Panc1 (cell line): ENCODE measurements around the gene MTHFD2L. TPM values are rescaled to one million over a fixed set of nuclear protein-coding genes. Genes with fewer than 3 reads are reported as not detected.

Experiments used
- ATAC-seq: fragments of 200-7000 bp; cut with Tn5 transposase; 2 replicates; pipeline ENCODE4 v1.9.1; 2020; ENCODE audit warnings: mild to moderate bottlenecking, moderate library complexity
- BruUV-seq: library from RNA; stranded (reverse); fragments of 400-500 nt; replicated peaks from 2 replicates; lab custom pipeline; 2021; lab: Mats Ljungman, UMichigan
- CTCF ChIA-PET: fragments of 300-600 bp; sonication (Branson Sonifier 250); formaldehyde crosslinking; loops from one replicate; lab custom pipeline; 2022; ENCODE audit warnings: antibody characterized with exemption; lab: Charles Lee
- POLR2A ChIA-PET: fragments of 300-600 bp; sonication (Branson Sonifier 250); formaldehyde crosslinking; loops from one replicate; lab custom pipeline; 2022; ENCODE audit warnings: antibody characterized with exemption; lab: Charles Lee
- DNase-seq: peaks from one replicate; pipeline ENCODE4 v3.0.0-alpha.2; 2010; ENCODE audit warnings: low read depth, low spot score
- H3K27ac ChIP-seq: 2 replicates; pipeline ENCODE4 v1.5.1; 2011; ENCODE audit warnings: mild to moderate bottlenecking, low read length, inconsistent platforms
- H3K27me3 ChIP-seq: fragments of 200-500 bp; sonication (Bioruptor generic); 2 replicates; pipeline ENCODE4 v1.6.0; 2014; ENCODE audit warnings: low read length, inconsistent platforms; ENCODE audit not compliant: control insufficient read depth, insufficient read depth
- H3K36me3 ChIP-seq: fragments of 200-500 bp; sonication (Bioruptor generic); 2 replicates; pipeline ENCODE4 v1.5.1; 2014; ENCODE audit warnings: inconsistent platforms, mild to moderate bottlenecking, low read length, moderate library complexity; ENCODE audit not compliant: control insufficient read depth, insufficient read depth
- H3K4me1 ChIP-seq: 2 replicates; pipeline ENCODE4 v1.5.1; 2011; ENCODE audit warnings: inconsistent platforms, mild to moderate bottlenecking, low read length, moderate library complexity; ENCODE audit not compliant: control insufficient read depth, insufficient read depth
- H3K4me3 ChIP-seq, 2 experiments: 2 replicates each; pipeline ENCODE4 v1.5.1; 2011 to 2012; ENCODE audit warnings: low read depth in 2 of 2, low read length in 2 of 2, mild to moderate bottlenecking in 2 of 2, inconsistent platforms in 1 of 2, moderate library complexity in 1 of 2
- H3K9me3 ChIP-seq: fragments of 200-500 bp; sonication (Bioruptor generic); 2 replicates; pipeline ENCODE4 v1.5.1; 2014; ENCODE audit warnings: low read depth, mild to moderate bottlenecking, inconsistent platforms, low read length, moderate library complexity; ENCODE audit not compliant: control insufficient read depth, insufficient read depth
- POLR2AphosphoS5 ChIP-seq: IDR thresholded peaks from 2 replicates; pipeline ENCODE4 v1.6.1; 2012; ENCODE audit warnings: mild to moderate bottlenecking, low read depth, low read length, moderate library complexity
- SIN3A ChIP-seq: IDR thresholded peaks from 2 replicates; pipeline ENCODE4 v1.6.1; 2012; ENCODE audit warnings: low read depth, mild to moderate bottlenecking, low read length, moderate library complexity, borderline replicate concordance; ENCODE audit not compliant: insufficient read depth
- TCF7L2 ChIP-seq: IDR thresholded peaks from 2 replicates; pipeline ENCODE4 v1.6.1; 2011; ENCODE audit warnings: mild to moderate bottlenecking, low read depth, low read length, inconsistent platforms
- in situ Hi-C: cut with HindIII; loops from 2 replicates; pipeline ENCODE4 v1.10.0; 2016; ENCODE audit warnings: low sequenced_read_pairs, low pct_unique_long_range_greater_than_20kb
- intact Hi-C: fragments of 100-400 bp; cut with micrococcal nuclease; formaldehyde crosslinking; loops from one replicate; pipeline ENCODE4 v1.10.0; 2022; ENCODE audit not compliant: unreplicated experiment
- total RNA-seq: library from RNA; stranded (reverse); gene quantifications from one replicate; pipeline ENCODE4 v1.2.1, GENCODE V29; 2021; ENCODE audit not compliant: unreplicated experiment
- TF ChIP-seq, protein P1 (sequence below): fragments of 450-650 bp; IDR thresholded peaks from 2 replicates; pipeline ENCODE4 v1.5.1; 2017; ENCODE audit warnings: mild to moderate bottlenecking
- TF ChIP-seq, protein P2 (sequence below), 2 experiments: IDR thresholded peaks; 2 replicates each; pipeline ENCODE4 v1.6.1; 2011 to 2012; ENCODE audit warnings: low read depth in 2 of 2, control low read depth in 1 of 2, low read length in 1 of 2, mild to moderate bottlenecking in 1 of 2, moderate library complexity in 1 of 2; ENCODE audit not compliant: insufficient read depth in 1 of 2

The MTHFD2L gene
- total RNA-seq, 1 experiment from 2014 or later, result 6.6 TPM

DNA sequence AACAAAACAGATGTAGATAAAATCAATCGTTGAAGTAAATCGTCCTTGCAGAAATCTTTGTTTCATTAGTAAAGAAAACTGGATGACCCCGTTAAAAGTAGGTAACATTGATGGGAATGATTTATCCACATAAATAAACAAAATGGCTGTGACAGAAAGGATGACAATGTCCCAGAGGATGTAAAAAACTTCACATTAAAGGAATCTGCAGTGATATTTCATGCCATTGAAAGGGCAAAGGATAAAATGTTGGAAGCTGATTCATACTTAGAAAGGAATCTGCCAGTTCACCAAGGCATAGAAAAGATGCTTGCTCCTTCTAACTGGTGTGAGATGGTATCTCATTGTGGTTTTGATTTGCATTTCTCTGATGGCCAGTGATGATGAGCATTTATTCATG lies 126.1 kb downstream of the MTHFD2L start:
- Histone ChIP-seq H3K9me3 (no peaks in the 10 kb centered on the region), H3K4me1 (peaks cover 2% of the 10 kb centered on the region; the same call in 1 of the 2 replicates), H3K27ac (no peak overlapping the region), H3K27me3 (no peaks in the 10 kb centered on the region), H3K4me3 (no peak overlapping the region; a peak in 1 of 4 replicates), H3K36me3 (no peaks in the 10 kb centered on the region)
- BruUV-seq, result no TSS peak
- intact Hi-C loops (no loop called here), in situ Hi-C loops (no loop called here)
- POLR2A ChIA-PET, result no interaction called here
- ATAC-seq, result no peak
- CTCF ChIA-PET, result no interaction called here
- TF ChIP-seq, protein P1, sequence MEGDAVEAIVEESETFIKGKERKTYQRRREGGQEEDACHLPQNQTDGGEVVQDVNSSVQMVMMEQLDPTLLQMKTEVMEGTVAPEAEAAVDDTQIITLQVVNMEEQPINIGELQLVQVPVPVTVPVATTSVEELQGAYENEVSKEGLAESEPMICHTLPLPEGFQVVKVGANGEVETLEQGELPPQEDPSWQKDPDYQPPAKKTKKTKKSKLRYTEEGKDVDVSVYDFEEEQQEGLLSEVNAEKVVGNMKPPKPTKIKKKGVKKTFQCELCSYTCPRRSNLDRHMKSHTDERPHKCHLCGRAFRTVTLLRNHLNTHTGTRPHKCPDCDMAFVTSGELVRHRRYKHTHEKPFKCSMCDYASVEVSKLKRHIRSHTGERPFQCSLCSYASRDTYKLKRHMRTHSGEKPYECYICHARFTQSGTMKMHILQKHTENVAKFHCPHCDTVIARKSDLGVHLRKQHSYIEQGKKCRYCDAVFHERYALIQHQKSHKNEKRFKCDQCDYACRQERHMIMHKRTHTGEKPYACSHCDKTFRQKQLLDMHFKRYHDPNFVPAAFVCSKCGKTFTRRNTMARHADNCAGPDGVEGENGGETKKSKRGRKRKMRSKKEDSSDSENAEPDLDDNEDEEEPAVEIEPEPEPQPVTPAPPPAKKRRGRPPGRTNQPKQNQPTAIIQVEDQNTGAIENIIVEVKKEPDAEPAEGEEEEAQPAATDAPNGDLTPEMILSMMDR, result no peak
- TF ChIP-seq TCF7L2, result no peak
- TF ChIP-seq POLR2AphosphoS5, result no peak
- TF ChIP-seq, protein P2, sequence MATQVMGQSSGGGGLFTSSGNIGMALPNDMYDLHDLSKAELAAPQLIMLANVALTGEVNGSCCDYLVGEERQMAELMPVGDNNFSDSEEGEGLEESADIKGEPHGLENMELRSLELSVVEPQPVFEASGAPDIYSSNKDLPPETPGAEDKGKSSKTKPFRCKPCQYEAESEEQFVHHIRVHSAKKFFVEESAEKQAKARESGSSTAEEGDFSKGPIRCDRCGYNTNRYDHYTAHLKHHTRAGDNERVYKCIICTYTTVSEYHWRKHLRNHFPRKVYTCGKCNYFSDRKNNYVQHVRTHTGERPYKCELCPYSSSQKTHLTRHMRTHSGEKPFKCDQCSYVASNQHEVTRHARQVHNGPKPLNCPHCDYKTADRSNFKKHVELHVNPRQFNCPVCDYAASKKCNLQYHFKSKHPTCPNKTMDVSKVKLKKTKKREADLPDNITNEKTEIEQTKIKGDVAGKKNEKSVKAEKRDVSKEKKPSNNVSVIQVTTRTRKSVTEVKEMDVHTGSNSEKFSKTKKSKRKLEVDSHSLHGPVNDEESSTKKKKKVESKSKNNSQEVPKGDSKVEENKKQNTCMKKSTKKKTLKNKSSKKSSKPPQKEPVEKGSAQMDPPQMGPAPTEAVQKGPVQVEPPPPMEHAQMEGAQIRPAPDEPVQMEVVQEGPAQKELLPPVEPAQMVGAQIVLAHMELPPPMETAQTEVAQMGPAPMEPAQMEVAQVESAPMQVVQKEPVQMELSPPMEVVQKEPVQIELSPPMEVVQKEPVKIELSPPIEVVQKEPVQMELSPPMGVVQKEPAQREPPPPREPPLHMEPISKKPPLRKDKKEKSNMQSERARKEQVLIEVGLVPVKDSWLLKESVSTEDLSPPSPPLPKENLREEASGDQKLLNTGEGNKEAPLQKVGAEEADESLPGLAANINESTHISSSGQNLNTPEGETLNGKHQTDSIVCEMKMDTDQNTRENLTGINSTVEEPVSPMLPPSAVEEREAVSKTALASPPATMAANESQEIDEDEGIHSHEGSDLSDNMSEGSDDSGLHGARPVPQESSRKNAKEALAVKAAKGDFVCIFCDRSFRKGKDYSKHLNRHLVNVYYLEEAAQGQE (IDR thresholded peaks at IDR 0.05; ENCODE audit: insufficient read depth in 1 of 2, low read depth in 2 of 2, low read length in 1 of 2), result no peak
- TF ChIP-seq SIN3A, result no peak
- no peak for DNase-seq

DNA sequence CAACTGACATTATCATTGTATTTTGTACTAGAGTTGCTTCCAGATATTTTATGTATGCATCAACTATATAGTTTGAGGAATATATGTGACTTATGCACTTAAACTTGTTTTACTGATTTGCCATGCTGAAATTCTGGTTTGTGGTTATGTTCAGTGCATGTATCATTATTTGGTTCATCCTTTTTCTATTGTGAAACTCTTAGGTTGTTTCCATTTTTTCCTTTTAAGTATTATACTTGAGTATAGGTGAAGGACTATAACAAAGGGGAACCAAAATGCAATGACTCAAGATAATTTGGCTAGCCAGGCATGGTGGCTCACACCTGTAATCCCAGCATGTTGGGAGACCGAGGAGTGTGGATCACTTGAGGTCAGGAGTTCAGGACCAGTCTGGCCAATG lies 129.2 kb downstream of the MTHFD2L start:
- CTCF ChIA-PET, result no interaction called here
- H3K9me3 ChIP-seq, result no peaks in the 10 kb centered on the region
- ATAC-seq (no peak), DNase-seq (no peak)
- POLR2A ChIA-PET, result no interaction called here
- H3K27me3 ChIP-seq, result no peaks in the 10 kb centered on the region
- in situ Hi-C loops (no loop called here), intact Hi-C loops (no loop called here)
- H3K27ac ChIP-seq, result no peak overlapping the region
- no TSS peak for BruUV-seq
- H3K36me3 ChIP-seq, result no peaks in the 10 kb centered on the region
- no peak overlapping the region for H3K4me3 ChIP-seq
- H3K4me1 ChIP-seq, result peaks cover 2% of the 10 kb centered on the region; the same call in 1 of the 2 replicates
- TF ChIP-seq POLR2AphosphoS5 (no peak), TCF7L2 (no peak), SIN3A (no peak)
- TF ChIP-seq, protein P2 (IDR thresholded peaks at IDR 0.05; ENCODE audit: insufficient read depth in 1 of 2, low read depth in 2 of 2, low read length in 1 of 2), result no peak
- TF ChIP-seq, protein P1, result no peak
